DOHH2 (cell line): ENCODE results near the gene F11R.

Experiments
- H3F3A ChIP-seq: fragments of 200-600 bp; sonication (generic), shearing (Covaris generic); 2 replicates; pipeline ENCODE4 v1.6.0; 2016; ENCODE audit warnings: antibody characterized with exemption, mild to moderate bottlenecking; ENCODE audit not compliant: control insufficient read depth, insufficient read depth
- H3K27ac ChIP-seq: fragments of 200-600 bp; sonication (generic); 2 replicates; pipeline ENCODE4 v1.5.1; 2014; ENCODE audit warnings: low read depth, mild to moderate bottlenecking, low read length, moderate library complexity
- H3K27me3 ChIP-seq: fragments of 200-600 bp; sonication (generic); 2 replicates; pipeline ENCODE4 v1.6.1; 2014; ENCODE audit warnings: mild to moderate bottlenecking, low read length, mixed read lengths; ENCODE audit not compliant: control insufficient read depth
- H3K36me3 ChIP-seq: fragments of 200-600 bp; sonication (generic); 2 replicates; pipeline ENCODE4 v1.6.1; 2014; ENCODE audit warnings: mild to moderate bottlenecking, low read length, moderate library complexity, mixed read lengths; ENCODE audit not compliant: control insufficient read depth
- H3K4me1 ChIP-seq: fragments of 200-600 bp; sonication (generic); 2 replicates; pipeline ENCODE4 v1.6.1; 2014; ENCODE audit warnings: mild to moderate bottlenecking, low read length, mixed read lengths; ENCODE audit not compliant: control insufficient read depth
- H3K4me2 ChIP-seq: fragments of 200-600 bp; sonication (generic); 2 replicates; pipeline ENCODE4 v1.6.0; 2014; ENCODE audit warnings: mild to moderate bottlenecking, low read length, moderate library complexity
- H3K4me3 ChIP-seq: fragments of 200-600 bp; sonication (generic); 2 replicates; pipeline ENCODE4 v1.5.1; 2014; ENCODE audit warnings: mild to moderate bottlenecking, low read length, mixed read lengths
- H3K79me2 ChIP-seq: fragments of 200-600 bp; sonication (generic); 2 replicates; pipeline ENCODE4 v1.6.1; 2014; ENCODE audit warnings: mild to moderate bottlenecking, low read length, mixed read lengths; ENCODE audit not compliant: control insufficient read depth
- H3K9me2 ChIP-seq: fragments of 200-600 bp; sonication (generic); replicated peaks from 2 replicates; pipeline ENCODE4 v1.6.1; 2014; ENCODE audit warnings: mild to moderate bottlenecking, low read length, mixed read lengths; ENCODE audit not compliant: control insufficient read depth
- H3K9me3 ChIP-seq: fragments of 200-600 bp; sonication (generic); 2 replicates; pipeline ENCODE4 v1.6.1; 2014; ENCODE audit warnings: antibody characterized with exemption, low read length, mixed read lengths; ENCODE audit not compliant: control insufficient read depth, insufficient read depth
- H4K20me1 ChIP-seq: fragments of 200-600 bp; sonication (generic); 2 replicates; pipeline ENCODE4 v1.6.0; 2014; ENCODE audit warnings: low read depth, mild to moderate bottlenecking, antibody characterized with exemption, low read length, moderate library complexity; ENCODE audit not compliant: control insufficient read depth, insufficient read depth
- EZH2phosphoT487 ChIP-seq: fragments of 200-600 bp; sonication (generic); IDR thresholded peaks from 2 replicates; pipeline ENCODE4 v1.6.1; 2017; ENCODE audit warnings: borderline replicate concordance, mild to moderate bottlenecking, antibody characterized with exemption, low read length, moderate library complexity, mixed read lengths
- TF ChIP-seq, protein P1 (sequence below): fragments of 200-600 bp; sonication (generic); IDR thresholded peaks from one replicate; pipeline ENCODE4 v1.5.1; 2014; ENCODE audit warnings: antibody characterized with exemption, mild to moderate bottlenecking, low read depth, low read length; ENCODE audit not compliant: poor library complexity, severe bottlenecking

Gene F11R

DNA sequence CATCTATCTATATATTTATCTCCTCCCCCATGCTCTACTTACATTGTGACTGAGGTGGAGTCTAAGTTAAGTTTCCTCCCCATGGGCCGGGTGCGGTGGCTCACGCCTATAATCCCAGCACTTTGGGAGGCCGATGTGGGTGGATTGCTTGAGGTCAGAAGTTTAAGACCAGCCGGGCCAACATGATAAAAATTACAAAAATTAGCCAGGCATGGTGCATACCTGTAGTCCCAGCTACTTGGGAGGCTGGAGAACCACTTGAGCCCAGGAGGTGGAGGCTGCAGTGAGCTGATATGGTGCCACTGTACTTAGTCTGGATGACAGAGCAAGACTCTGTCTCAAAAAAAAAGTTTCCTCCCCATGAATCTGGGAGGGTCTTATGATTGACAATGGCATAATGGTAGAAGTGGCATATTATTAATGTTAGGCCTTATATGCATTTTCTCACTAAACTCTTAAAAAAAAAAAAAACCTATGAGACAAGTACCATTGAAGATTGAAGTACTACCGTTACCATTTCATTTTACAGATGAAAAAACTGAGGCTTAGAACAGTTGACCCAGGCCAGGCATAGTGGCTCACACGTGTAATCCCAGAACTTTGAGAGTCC, 11.2 kb downstream of the F11R start:
- no peak overlapping the region for H3K4me3 ChIP-seq
- H3K79me2 ChIP-seq = peaks cover 11% of the 10 kb centered on the region; the same call in 1 of the 2 replicates
- no peak overlapping the region for H3K27ac ChIP-seq
- H3F3A ChIP-seq = peaks cover 6% of the 10 kb centered on the region
- no peak for TF ChIP-seq EZH2phosphoT487
- TF ChIP-seq, protein P1, sequence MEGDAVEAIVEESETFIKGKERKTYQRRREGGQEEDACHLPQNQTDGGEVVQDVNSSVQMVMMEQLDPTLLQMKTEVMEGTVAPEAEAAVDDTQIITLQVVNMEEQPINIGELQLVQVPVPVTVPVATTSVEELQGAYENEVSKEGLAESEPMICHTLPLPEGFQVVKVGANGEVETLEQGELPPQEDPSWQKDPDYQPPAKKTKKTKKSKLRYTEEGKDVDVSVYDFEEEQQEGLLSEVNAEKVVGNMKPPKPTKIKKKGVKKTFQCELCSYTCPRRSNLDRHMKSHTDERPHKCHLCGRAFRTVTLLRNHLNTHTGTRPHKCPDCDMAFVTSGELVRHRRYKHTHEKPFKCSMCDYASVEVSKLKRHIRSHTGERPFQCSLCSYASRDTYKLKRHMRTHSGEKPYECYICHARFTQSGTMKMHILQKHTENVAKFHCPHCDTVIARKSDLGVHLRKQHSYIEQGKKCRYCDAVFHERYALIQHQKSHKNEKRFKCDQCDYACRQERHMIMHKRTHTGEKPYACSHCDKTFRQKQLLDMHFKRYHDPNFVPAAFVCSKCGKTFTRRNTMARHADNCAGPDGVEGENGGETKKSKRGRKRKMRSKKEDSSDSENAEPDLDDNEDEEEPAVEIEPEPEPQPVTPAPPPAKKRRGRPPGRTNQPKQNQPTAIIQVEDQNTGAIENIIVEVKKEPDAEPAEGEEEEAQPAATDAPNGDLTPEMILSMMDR = no peak
- H3K9me3 ChIP-seq = no peaks in the 10 kb centered on the region
- peaks cover 26% of the 10 kb centered on the region for H3K4me1 ChIP-seq
- 0 out of 2 replicates have a peak, but pooled peaks cover 3% of the 10 kb centered on the region for H3K36me3 ChIP-seq
- no peaks in the 10 kb centered on the region for H3K27me3 ChIP-seq
- H4K20me1 ChIP-seq = no peaks in the 10 kb centered on the region
- no peaks in the 10 kb centered on the region for H3K9me2 ChIP-seq
- no peak overlapping the region for H3K4me2 ChIP-seq

DNA sequence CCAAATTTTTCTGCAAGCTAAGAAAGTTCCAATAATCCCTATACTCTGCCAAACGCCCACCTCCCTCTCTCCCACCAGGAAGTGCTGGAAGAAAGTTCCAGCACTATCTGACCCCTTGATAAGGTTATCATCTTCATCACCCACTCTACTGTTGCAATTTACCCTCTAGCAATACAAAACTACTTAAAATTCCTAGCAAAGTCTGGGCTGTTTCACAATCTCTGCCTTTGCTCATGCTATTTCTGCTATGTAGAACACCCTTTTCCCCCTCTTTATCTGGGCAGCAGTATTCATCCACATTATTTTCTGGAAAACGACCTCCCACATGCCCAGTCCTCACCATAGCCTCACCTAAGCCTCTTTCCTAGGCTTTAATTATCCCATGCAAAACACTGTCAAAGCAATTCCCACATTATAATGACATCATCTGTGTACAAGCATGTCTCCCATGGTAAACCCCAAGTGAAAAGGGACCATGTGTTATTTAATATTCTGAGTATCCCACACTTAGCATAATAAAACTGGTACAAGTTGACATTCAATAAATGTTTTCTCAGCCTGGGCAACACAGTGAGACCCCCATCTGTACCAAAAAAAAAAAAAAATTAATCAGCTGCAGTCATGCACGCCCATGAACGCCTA, 12.0 kb downstream of the F11R start:
- no peak overlapping the region for H3K4me2 ChIP-seq
- H4K20me1 ChIP-seq = no peaks in the 10 kb centered on the region
- H3F3A ChIP-seq = peaks cover 4% of the 10 kb centered on the region
- H3K27ac ChIP-seq = no peak overlapping the region
- no peaks in the 10 kb centered on the region for H3K27me3 ChIP-seq
- H3K4me1 ChIP-seq = peaks cover 21% of the 10 kb centered on the region
- TF ChIP-seq EZH2phosphoT487 = no peak
- TF ChIP-seq, protein P1 = no peak
- no peaks in the 10 kb centered on the region for H3K9me2 ChIP-seq
- 0 out of 2 replicates have a peak, but pooled peaks cover 3% of the 10 kb centered on the region for H3K36me3 ChIP-seq
- no peaks in the 10 kb centered on the region for H3K9me3 ChIP-seq
- peaks cover 9% of the 10 kb centered on the region; the same call in 1 of the 2 replicates for H3K79me2 ChIP-seq
- H3K4me3 ChIP-seq = no peak overlapping the region

DNA sequence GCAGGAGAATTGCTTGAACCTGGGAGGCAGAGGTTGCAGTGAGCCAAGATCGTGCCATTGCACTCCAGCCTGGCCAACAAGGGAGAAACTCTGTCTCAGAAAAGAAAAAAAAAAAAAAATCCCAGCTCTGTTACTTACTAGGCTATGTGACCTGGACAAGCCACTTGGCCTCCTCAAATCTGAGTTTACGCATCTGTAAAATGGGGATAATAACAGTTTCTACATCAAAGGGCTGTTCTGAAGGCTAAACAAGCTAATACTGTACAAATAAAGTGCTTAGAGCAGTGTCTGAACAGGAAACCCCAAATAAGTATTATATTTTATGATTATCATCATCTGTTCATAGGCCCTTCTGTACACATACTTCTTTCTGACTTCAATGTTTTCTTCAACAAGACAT, 13.6 kb downstream of the F11R start:
- Histone ChIP-seq H4K20me1 (no peaks in the 10 kb centered on the region), H3F3A (0 out of 2 replicates have a peak, but pooled peaks cover 3% of the 10 kb centered on the region), H3K27me3 (no peaks in the 10 kb centered on the region), H3K79me2 (0 out of 2 replicates have a peak, but pooled peaks cover 2% of the 10 kb centered on the region), H3K9me2 (no peaks in the 10 kb centered on the region), H3K9me3 (no peaks in the 10 kb centered on the region), H3K36me3 (no peaks in the 10 kb centered on the region), H3K4me3 (no peak overlapping the region), H3K4me1 (peaks cover 5% of the 10 kb centered on the region), H3K4me2 (no peak overlapping the region), H3K27ac (no peak overlapping the region)
- TF ChIP-seq, protein P1 = no peak
- no peak for TF ChIP-seq EZH2phosphoT487
